ENCODE data around the gene PBRM1. TPM values are rescaled to one million over a fixed set of nuclear protein-coding genes. Genes with fewer than 3 reads are reported as not detected.

The PBRM1 gene
- total RNA-seq, 1 experiment from 2014 or later: 42.8 TPM

DNA sequence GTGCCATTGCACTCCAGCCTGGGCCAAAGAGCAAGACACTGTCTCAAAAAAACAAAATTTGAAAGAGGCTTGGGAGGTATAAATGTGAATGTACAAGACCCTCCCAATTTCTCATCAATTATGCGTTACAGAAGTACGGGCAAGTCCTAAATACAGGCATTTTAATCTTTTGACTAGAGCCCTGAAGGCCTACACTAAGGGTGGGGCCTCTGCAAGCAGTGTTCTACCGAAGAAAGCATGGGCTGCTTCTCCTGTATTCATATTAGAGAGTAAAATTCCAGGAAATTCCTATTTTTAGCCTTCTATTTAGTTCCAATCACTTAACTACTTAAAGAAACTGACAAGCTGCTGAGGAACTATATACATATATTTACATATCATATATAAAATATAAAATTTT is 25.7 kb downstream of the PBRM1 start:
- no peak for DNase-seq
- no peak overlapping the region for H3K4me2 ChIP-seq
- no peak overlapping the region for H3K4me3 ChIP-seq
- TF ChIP-seq EZH2 (IDR thresholded peaks at IDR 0.05; ENCODE audit: low read depth): no peak
- TF ChIP-seq, protein P1, sequence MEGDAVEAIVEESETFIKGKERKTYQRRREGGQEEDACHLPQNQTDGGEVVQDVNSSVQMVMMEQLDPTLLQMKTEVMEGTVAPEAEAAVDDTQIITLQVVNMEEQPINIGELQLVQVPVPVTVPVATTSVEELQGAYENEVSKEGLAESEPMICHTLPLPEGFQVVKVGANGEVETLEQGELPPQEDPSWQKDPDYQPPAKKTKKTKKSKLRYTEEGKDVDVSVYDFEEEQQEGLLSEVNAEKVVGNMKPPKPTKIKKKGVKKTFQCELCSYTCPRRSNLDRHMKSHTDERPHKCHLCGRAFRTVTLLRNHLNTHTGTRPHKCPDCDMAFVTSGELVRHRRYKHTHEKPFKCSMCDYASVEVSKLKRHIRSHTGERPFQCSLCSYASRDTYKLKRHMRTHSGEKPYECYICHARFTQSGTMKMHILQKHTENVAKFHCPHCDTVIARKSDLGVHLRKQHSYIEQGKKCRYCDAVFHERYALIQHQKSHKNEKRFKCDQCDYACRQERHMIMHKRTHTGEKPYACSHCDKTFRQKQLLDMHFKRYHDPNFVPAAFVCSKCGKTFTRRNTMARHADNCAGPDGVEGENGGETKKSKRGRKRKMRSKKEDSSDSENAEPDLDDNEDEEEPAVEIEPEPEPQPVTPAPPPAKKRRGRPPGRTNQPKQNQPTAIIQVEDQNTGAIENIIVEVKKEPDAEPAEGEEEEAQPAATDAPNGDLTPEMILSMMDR (conservative IDR thresholded peaks at IDR 0.05): no peak
- H3F3A ChIP-seq (ENCODE audit: insufficient read depth, low read depth): no peaks in the 10 kb centered on the region
- BruUV-seq (replicated peaks): no TSS peak
- H4K20me1 ChIP-seq (ENCODE audit: insufficient read depth): no peaks in the 10 kb centered on the region
- H3K36me3 ChIP-seq (ENCODE audit: low read depth): 0 out of 2 replicates have a peak, but pooled peaks cover 4% of the 10 kb centered on the region
- no peak overlapping the region for H3K27ac ChIP-seq
- no peaks in the 10 kb centered on the region for H3K9me2 ChIP-seq (ENCODE audit: insufficient read depth)
- POLR2A ChIA-PET (ENCODE audit: unreplicated experiment): no interaction called here
- H3K9me3 ChIP-seq (ENCODE audit: insufficient read depth, low read depth): no peaks in the 10 kb centered on the region
- intact Hi-C loops (cut with micrococcal nuclease; ENCODE audit: unreplicated experiment): no loop called here
- H2AFZ ChIP-seq: no peak overlapping the region
- no peaks in the 10 kb centered on the region for H3K79me2 ChIP-seq (ENCODE audit: low read depth)
- CTCF ChIA-PET: no interaction called here
- H3K27me3 ChIP-seq (ENCODE audit: insufficient read depth, low read depth): no peaks in the 10 kb centered on the region
- no peaks in the 10 kb centered on the region for H3K4me1 ChIP-seq (replicated peaks; ENCODE audit: insufficient read depth)

GRCh38 chr3:52655895-52656294 is 29.8 kb downstream of the PBRM1 start:
- CTCF ChIA-PET: no interaction called here
- no peak for DNase-seq
- Histone ChIP-seq H3F3A (ENCODE audit: insufficient read depth, low read depth) (peaks cover 4% of the 10 kb centered on the region; the same call in 1 of the 2 replicates), H3K4me1 (replicated peaks; ENCODE audit: insufficient read depth) (no peaks in the 10 kb centered on the region), H3K4me3 (no peak overlapping the region), H2AFZ (no peak overlapping the region), H3K9me3 (ENCODE audit: insufficient read depth, low read depth) (no peaks in the 10 kb centered on the region), H3K4me2 (no peak overlapping the region), H3K79me2 (ENCODE audit: low read depth) (no peaks in the 10 kb centered on the region), H3K9me2 (ENCODE audit: insufficient read depth) (no peaks in the 10 kb centered on the region), H3K27me3 (ENCODE audit: insufficient read depth, low read depth) (no peaks in the 10 kb centered on the region), H3K27ac (no peak overlapping the region), H4K20me1 (ENCODE audit: insufficient read depth) (no peaks in the 10 kb centered on the region), H3K36me3 (ENCODE audit: low read depth) (0 out of 2 replicates have a peak, but pooled peaks cover 4% of the 10 kb centered on the region)
- POLR2A ChIA-PET (ENCODE audit: unreplicated experiment): no interaction called here
- TF ChIP-seq EZH2 (IDR thresholded peaks at IDR 0.05; ENCODE audit: low read depth): no peak
- TF ChIP-seq, protein P1 (conservative IDR thresholded peaks at IDR 0.05): no peak
- BruUV-seq (replicated peaks): no TSS peak
- intact Hi-C loops (cut with micrococcal nuclease; ENCODE audit: unreplicated experiment): no loop called here

GRCh38 chr3:52651592-52651991 is 34.1 kb downstream of the PBRM1 start:
- no peaks in the 10 kb centered on the region for H3K79me2 ChIP-seq (ENCODE audit: low read depth)
- H3K36me3 ChIP-seq (ENCODE audit: low read depth): no peaks in the 10 kb centered on the region
- H3K4me1 ChIP-seq (replicated peaks; ENCODE audit: insufficient read depth): no peaks in the 10 kb centered on the region
- no peaks in the 10 kb centered on the region for H3K9me3 ChIP-seq (ENCODE audit: insufficient read depth, low read depth)
- ChIA-PET CTCF (no interaction called here), POLR2A (ENCODE audit: unreplicated experiment) (no interaction called here)
- TF ChIP-seq EZH2 (IDR thresholded peaks at IDR 0.05; ENCODE audit: low read depth): no peak
- TF ChIP-seq, protein P1 (conservative IDR thresholded peaks at IDR 0.05): no peak
- BruUV-seq (replicated peaks): no TSS peak
- no peak overlapping the region for H3K4me2 ChIP-seq
- no peak overlapping the region for H2AFZ ChIP-seq
- H3K27ac ChIP-seq: no peak overlapping the region
- H3K9me2 ChIP-seq (ENCODE audit: insufficient read depth): no peaks in the 10 kb centered on the region
- no peaks in the 10 kb centered on the region for H3K27me3 ChIP-seq (ENCODE audit: insufficient read depth, low read depth)
- H3K4me3 ChIP-seq: no peak overlapping the region
- H4K20me1 ChIP-seq (ENCODE audit: insufficient read depth): no peaks in the 10 kb centered on the region
- DNase-seq: no peak
- H3F3A ChIP-seq (ENCODE audit: insufficient read depth, low read depth): peaks cover 5% of the 10 kb centered on the region; the same call in 1 of the 2 replicates
- intact Hi-C loops (cut with micrococcal nuclease; ENCODE audit: unreplicated experiment): no loop called here
